K562 (cell line): ENCODE measurements around the gene QPCT. TPM values are rescaled to one million over a fixed set of nuclear protein-coding genes. Genes with fewer than 3 reads are reported as not detected.

Source experiments
- ATF1 ChIP-seq, 2 experiments: fragments of 450-650 bp in 1 of 2; IDR thresholded peaks; 2 replicates each; pipeline ENCODE4 v1.6.1; 2016; ENCODE audit warnings: missing compliant biosample characterization in 1 of 2, missing genetic modification characterization in 1 of 2
- CBX3 ChIP-seq, 2 experiments: IDR thresholded peaks; 1 replicate in 1 of 2; 2 replicates in 1 of 2; pipeline ENCODE4 v1.6.1; 2012; ENCODE audit warnings: inconsistent platforms in 2 of 2, low read length in 2 of 2, borderline replicate concordance in 1 of 2, control low read depth in 1 of 2
- DACH1 ChIP-seq: fragments of 450-650 bp; IDR thresholded peaks from 2 replicates; pipeline ENCODE4 v1.6.1; 2018; ENCODE audit not compliant: partially characterized antibody
- DNMT1 ChIP-seq: fragments of 450-650 bp; IDR thresholded peaks from 2 replicates; pipeline ENCODE4 v1.6.1; 2016; ENCODE audit warnings: antibody characterized with exemption, mild to moderate bottlenecking
- ILF3 ChIP-seq: fragments of 450-650 bp; IDR thresholded peaks from 2 replicates; pipeline ENCODE4 v1.6.1; 2018; ENCODE audit warnings: antibody characterized with exemption, mild to moderate bottlenecking, moderate library complexity, borderline replicate concordance
- KAT7 ChIP-seq: sonication (generic); formaldehyde crosslinking; IDR thresholded peaks from 2 replicates; pipeline ENCODE4 v1.8.0; 2022; ENCODE audit warnings: missing genetic modification reagents, mild to moderate bottlenecking, borderline replicate concordance
- NR2C1 ChIP-seq, 2 experiments: fragments of 450-650 bp; IDR thresholded peaks; 2 replicates each; pipeline ENCODE4 v1.6.1; 2017; ENCODE audit warnings: mild to moderate bottlenecking in 2 of 2, antibody characterized with exemption in 1 of 2, inconsistent platforms in 1 of 2, missing compliant biosample characterization in 1 of 2, missing genetic modification characterization in 1 of 2
- SMAD4 ChIP-seq: fragments of 250-450 bp; sonication (Bioruptor Pico); conservative IDR thresholded peaks from 2 replicates; pipeline ENCODE4 v1.8.0; 2021; ENCODE audit warnings: inconsistent platforms, mild to moderate bottlenecking, moderate library complexity
- TRIM24 ChIP-seq, 2 experiments: fragments of 450-650 bp; IDR thresholded peaks; 2 replicates each; pipeline ENCODE4 v1.6.1; 2016
- UBTF ChIP-seq, 2 experiments: IDR thresholded peaks; 2 replicates each; pipeline ENCODE4 v1.6.1; 2012; ENCODE audit warnings: improper control_type of control experiment in 2 of 2, low read depth in 2 of 2, low read length in 2 of 2, borderline replicate concordance in 1 of 2
- ZC3H4 ChIP-seq: sonication (generic); formaldehyde crosslinking; IDR thresholded peaks from 2 replicates; pipeline ENCODE4 v1.9.0; 2021; ENCODE audit warnings: missing genetic modification reagents, borderline replicate concordance
- ZNF224 ChIP-seq: sonication (generic); formaldehyde crosslinking; IDR thresholded peaks from 2 replicates; pipeline ENCODE4 v1.8.0; 2022; ENCODE audit warnings: mild to moderate bottlenecking, missing genetic modification reagents
- ZNF707 ChIP-seq: fragments of 250-450 bp; sonication (Bioruptor Pico); conservative IDR thresholded peaks from 2 replicates; pipeline ENCODE4 v1.8.0; 2022; ENCODE audit warnings: inconsistent platforms, mild to moderate bottlenecking, moderate library complexity
- ZNF75A ChIP-seq: fragments of 450-650 bp; formaldehyde crosslinking; IDR thresholded peaks from 2 replicates; pipeline ENCODE4 v1.4.0; 2020; ENCODE audit warnings: mild to moderate bottlenecking
- polyA plus RNA-seq, 8 experiments: library from polyadenylated mRNA; depleted of rRNA in 4 of 8; stranded (reverse) in 5 of 8; unstranded in 3 of 8; fragments of >200 nt; fragmentation: Nextera tagmentation in 2 of 8; fragmentation: Illumina TruSeq in 1 of 8; extraction: Ambion mirVana in 2 of 8; extraction: Trizol in 1 of 8; gene quantifications; 2 replicates each; pipeline versions ENCODE4 v1.2.1 to v1.2.3, GENCODE V29; 2011 to 2014; ENCODE audit warnings: inconsistent platforms in 1 of 8, missing spikeins in 1 of 8
- total RNA-seq, 7 experiments: library from RNA; depleted of rRNA in 6 of 7; stranded (reverse); fragments of >200 nt in 6 of 7; fragmentation: Illumina TruSeq in 2 of 7; extraction: Trizol in 2 of 7; gene quantifications; 2 replicates each; pipeline versions ENCODE4 v1.2.1 to v1.2.3, GENCODE V29; 2011 to 2021; ENCODE audit warnings: low replicate concordance in 1 of 7
- TF ChIP-seq, protein P1 (sequence below): sonication (generic); IDR thresholded peaks from 2 replicates; pipeline ENCODE4 v1.6.1; 2016
- TF ChIP-seq, protein P2 (sequence below): sonication (generic); formaldehyde crosslinking; IDR thresholded peaks from 2 replicates; pipeline ENCODE4 v1.8.0; 2022; ENCODE audit warnings: missing genetic modification reagents, mild to moderate bottlenecking, moderate library complexity, borderline replicate concordance
- TF ChIP-seq, protein P3 (sequence below): sonication (generic); formaldehyde crosslinking; IDR thresholded peaks from 2 replicates; pipeline ENCODE4 v1.8.1; 2023; ENCODE audit warnings: mild to moderate bottlenecking, missing genetic modification reagents
- TF ChIP-seq, protein P4 (sequence below), 2 experiments: fragments of 450-650 bp; conservative IDR thresholded peaks; 2 replicates each; pipeline ENCODE4 v1.6.1; 2017; ENCODE audit warnings: mild to moderate bottlenecking in 2 of 2, moderate library complexity in 2 of 2

QPCT gene
- total and polyA plus RNA-seq, 9 of the 15 experiments (the other 6 are each of a cell fraction or from before 2014, with no cell fraction given) = 0.07 TPM; not detected in 8

GRCh38 chr2:37324786-37325624, 19.4 kb upstream of the QPCT start, which contains the start of gene PRKD3 (continued):
- TF ChIP-seq TRIM24 (IDR thresholded peaks at IDR 0.05) (no peak; a peak in 1 of 4 replicates), CBX3 (IDR thresholded peaks at IDR 0.05; ENCODE audit: borderline replicate concordance in 1 of 2, low read length in 2 of 2) (peak in 1 of 2 experiments; percentile 60; a peak in 2 of 3 replicates), UBTF (IDR thresholded peaks at IDR 0.05; ENCODE audit: borderline replicate concordance in 1 of 2, low read depth in 2 of 2, low read length in 2 of 2) (peak in 1 of 2 experiments; percentile 38; a peak in 1 of 4 replicates), ZNF224 (CRISPR knock-in tag) (0 out of 2 replicates have a peak, but pooled peaks have one; percentile 81), ZC3H4 (no peak), ZNF75A (no peak), NR2C1 (IDR thresholded peaks at IDR 0.05) (no peak), NR2C1 (tag; IDR thresholded peaks at IDR 0.05) (no peak), ZNF707 (CRISPR knock-in tag) (no peak), KAT7 (CRISPR knock-in tag) (0 out of 2 replicates have a peak, but pooled peaks have one; percentile 84), DNMT1 (no peak), ILF3 (no peak), ATF1 (CRISPR knock-in tag; IDR thresholded peaks at IDR 0.05) (no peak), ATF1 (tag; IDR thresholded peaks at IDR 0.05) (peak; percentile 42; the same call in 1 of the 2 replicates), DACH1 (no peak), SMAD4 (CRISPR knock-in tag) (0 out of 2 replicates have a peak, but pooled peaks have one; percentile 22)
- TF ChIP-seq, protein P1, sequence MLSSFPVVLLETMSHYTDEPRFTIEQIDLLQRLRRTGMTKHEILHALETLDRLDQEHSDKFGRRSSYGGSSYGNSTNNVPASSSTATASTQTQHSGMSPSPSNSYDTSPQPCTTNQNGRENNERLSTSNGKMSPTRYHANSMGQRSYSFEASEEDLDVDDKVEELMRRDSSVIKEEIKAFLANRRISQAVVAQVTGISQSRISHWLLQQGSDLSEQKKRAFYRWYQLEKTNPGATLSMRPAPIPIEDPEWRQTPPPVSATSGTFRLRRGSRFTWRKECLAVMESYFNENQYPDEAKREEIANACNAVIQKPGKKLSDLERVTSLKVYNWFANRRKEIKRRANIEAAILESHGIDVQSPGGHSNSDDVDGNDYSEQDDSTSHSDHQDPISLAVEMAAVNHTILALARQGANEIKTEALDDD = no peak
- TF ChIP-seq, protein P2, sequence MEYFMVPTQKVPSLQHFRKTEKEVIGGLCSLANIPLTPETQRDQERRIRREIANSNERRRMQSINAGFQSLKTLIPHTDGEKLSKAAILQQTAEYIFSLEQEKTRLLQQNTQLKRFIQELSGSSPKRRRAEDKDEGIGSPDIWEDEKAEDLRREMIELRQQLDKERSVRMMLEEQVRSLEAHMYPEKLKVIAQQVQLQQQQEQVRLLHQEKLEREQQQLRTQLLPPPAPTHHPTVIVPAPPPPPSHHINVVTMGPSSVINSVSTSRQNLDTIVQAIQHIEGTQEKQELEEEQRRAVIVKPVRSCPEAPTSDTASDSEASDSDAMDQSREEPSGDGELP (CRISPR knock-in tag) = peak; percentile 52
- TF ChIP-seq, protein P3, sequence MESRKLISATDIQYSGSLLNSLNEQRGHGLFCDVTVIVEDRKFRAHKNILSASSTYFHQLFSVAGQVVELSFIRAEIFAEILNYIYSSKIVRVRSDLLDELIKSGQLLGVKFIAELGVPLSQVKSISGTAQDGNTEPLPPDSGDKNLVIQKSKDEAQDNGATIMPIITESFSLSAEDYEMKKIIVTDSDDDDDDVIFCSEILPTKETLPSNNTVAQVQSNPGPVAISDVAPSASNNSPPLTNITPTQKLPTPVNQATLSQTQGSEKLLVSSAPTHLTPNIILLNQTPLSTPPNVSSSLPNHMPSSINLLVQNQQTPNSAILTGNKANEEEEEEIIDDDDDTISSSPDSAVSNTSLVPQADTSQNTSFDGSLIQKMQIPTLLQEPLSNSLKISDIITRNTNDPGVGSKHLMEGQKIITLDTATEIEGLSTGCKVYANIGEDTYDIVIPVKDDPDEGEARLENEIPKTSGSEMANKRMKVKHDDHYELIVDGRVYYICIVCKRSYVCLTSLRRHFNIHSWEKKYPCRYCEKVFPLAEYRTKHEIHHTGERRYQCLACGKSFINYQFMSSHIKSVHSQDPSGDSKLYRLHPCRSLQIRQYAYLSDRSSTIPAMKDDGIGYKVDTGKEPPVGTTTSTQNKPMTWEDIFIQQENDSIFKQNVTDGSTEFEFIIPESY (CRISPR knock-in tag) = peak; percentile 61
- TF ChIP-seq, protein P4, sequence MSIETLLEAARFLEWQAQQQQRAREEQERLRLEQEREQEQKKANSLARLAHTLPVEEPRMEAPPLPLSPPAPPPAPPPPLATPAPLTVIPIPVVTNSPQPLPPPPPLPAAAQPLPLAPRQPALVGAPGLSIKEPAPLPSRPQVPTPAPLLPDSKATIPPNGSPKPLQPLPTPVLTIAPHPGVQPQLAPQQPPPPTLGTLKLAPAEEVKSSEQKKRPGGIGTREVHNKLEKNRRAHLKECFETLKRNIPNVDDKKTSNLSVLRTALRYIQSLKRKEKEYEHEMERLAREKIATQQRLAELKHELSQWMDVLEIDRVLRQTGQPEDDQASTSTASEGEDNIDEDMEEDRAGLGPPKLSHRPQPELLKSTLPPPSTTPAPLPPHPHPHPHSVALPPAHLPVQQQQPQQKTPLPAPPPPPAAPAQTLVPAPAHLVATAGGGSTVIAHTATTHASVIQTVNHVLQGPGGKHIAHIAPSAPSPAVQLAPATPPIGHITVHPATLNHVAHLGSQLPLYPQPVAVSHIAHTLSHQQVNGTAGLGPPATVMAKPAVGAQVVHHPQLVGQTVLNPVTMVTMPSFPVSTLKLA (conservative IDR thresholded peaks at IDR 0.05) = peak in 1 of 2 experiments; percentile 53; a peak in 1 of 4 replicates
